Measurements from ENCODE around the gene ANXA4.
"Not testable (repeated sequence)": the region's sequence is repeated elsewhere in the genome, so short reads cannot be mapped to it uniquely, and the experiment has no call there.

Gene ANXA4

GRCh38 chr2:69753659-69754363 lies 11.9 kb downstream of the ANXA4 start:
- no peak for DNase-seq

GRCh38 chr2:69754633-69755032 lies 12.7 kb downstream of the ANXA4 start:
- DNase-seq: no peak

GRCh38 chr2:69755862-69756467 lies 14.0 kb downstream of the ANXA4 start:
- no peak for DNase-seq

GRCh38 chr2:69762025-69762424 lies 20.1 kb downstream of the ANXA4 start:
- DNase-seq: no peak

- no peak for DNase-seq
Observed at GRCh38 chr2:69762513-69763494, 20.9 kb downstream of the ANXA4 start.

- DNase-seq: not testable (repeated sequence)
Observed at GRCh38 chr2:69763831-69764230, 21.9 kb downstream of the ANXA4 start.

- DNase-seq: no peak
Observed at GRCh38 chr2:69764286-69765095, 22.6 kb downstream of the ANXA4 start.

GRCh38 chr2:69765096-69765380 lies 23.1 kb downstream of the ANXA4 start:
- DNase-seq: no peak

GRCh38 chr2:69766014-69766413 lies 24.1 kb downstream of the ANXA4 start:
- no peak for DNase-seq

- no peak for DNase-seq
Observed at GRCh38 chr2:69767034-69767433, 25.1 kb downstream of the ANXA4 start.

GRCh38 chr2:69768235-69768634 lies 26.3 kb downstream of the ANXA4 start:
- DNase-seq: no peak

GRCh38 chr2:69768789-69769188 lies 26.9 kb downstream of the ANXA4 start:
- no peak for DNase-seq

GRCh38 chr2:69769272-69769671 lies 27.3 kb downstream of the ANXA4 start:
- DNase-seq: no peak

GRCh38 chr2:69770193-69770702 lies 28.3 kb downstream of the ANXA4 start:
- no peak for DNase-seq

GRCh38 chr2:69770747-69771146 lies 28.8 kb downstream of the ANXA4 start:
- DNase-seq: no peak

GRCh38 chr2:69771461-69771860 lies 29.5 kb downstream of the ANXA4 start:
- DNase-seq: no peak

- no peak for DNase-seq
Observed at GRCh38 chr2:69773206-69773605, 31.3 kb downstream of the ANXA4 start.

GRCh38 chr2:69774258-69774983 lies 32.5 kb downstream of the ANXA4 start:
- not testable (repeated sequence) for DNase-seq

- no peak for DNase-seq
Observed at GRCh38 chr2:69774984-69775982, 33.3 kb downstream of the ANXA4 start.
